Measurements from ENCODE around the gene IL24. TPM values are rescaled to one million over a fixed set of nuclear protein-coding genes. Genes with fewer than 3 reads are reported as not detected.
"Not testable (repeated sequence)": the region's sequence is repeated elsewhere in the genome, so short reads cannot be mapped to it uniquely, and the experiment has no call there.

IL24 gene
- total RNA-seq, 1 donor from 2014 or later = not detected

DNA sequence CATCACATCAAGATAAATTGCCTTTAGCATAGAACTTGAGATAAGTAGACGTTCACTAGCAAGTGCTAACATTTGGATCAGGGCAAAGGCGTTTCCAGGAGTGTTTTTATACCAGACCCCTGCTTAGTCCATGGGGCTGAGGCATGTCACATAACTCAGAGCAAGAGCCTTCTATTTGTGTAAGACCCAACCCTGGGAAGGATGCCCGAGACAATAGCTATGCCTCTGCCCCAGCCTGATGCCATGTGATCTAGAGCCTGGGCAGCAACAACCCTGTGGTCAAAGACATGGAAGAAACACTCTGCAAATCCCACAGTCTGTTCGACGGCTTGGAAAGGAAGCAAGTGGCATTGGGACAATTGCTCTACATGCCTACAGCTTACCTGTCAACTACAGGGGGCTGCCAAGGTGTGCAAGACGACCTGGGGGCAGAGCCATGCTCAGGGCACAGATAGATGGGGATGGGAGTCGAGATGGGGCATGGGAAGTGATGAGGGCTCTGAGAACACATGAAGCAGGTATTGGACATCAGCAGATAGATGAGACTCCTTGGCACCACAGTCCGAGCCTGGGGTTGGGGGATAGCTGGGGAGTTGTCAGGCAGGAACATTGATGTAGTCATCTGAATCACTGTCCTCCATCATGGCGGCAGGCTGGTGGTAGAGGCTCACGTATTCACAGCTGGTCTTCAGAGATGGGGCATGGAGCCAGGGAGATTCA, 7.3 kb downstream of the IL24 start:
- no peak for DNase-seq

DNA sequence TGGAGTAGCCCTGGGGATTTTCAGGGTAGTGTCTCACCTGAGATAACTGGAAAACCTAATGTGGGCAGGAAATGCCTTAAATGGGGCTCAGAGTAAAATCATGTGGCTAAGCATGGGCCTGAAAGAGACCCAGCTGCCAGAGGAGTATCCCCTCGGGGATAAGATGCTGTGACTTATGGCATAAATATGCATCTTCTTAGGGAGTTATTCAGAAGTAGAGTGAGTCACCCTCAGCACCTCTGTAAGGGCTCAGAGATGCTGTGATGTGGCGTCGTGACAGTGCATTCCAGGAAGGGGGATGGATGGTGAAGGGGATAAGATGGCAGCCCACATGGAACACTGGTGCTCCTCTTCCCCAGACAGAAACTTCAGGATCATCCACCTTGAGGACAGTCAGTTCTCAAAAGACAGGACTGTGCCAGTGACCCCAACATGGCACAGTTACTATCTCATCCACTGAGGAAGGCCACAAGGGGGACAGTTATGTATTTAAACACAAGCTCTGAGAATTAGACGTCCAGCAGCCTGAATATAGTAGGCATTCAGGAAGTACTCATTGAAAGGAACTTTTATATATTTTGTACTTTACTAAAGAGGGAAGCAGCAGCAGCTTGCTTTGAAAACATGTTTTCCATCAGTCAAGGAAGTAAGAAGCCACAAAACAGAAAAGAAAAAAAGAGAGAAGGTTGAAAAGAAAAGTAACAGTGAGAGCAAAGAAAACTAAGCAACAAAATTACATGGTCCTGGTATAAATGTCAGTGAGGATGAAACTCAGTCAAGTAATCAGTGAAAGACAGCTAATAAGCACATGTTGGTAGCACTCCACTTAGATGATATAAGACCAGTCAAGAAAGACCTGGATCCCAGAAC, 8.3 kb downstream of the IL24 start:
- no peak for DNase-seq

DNA sequence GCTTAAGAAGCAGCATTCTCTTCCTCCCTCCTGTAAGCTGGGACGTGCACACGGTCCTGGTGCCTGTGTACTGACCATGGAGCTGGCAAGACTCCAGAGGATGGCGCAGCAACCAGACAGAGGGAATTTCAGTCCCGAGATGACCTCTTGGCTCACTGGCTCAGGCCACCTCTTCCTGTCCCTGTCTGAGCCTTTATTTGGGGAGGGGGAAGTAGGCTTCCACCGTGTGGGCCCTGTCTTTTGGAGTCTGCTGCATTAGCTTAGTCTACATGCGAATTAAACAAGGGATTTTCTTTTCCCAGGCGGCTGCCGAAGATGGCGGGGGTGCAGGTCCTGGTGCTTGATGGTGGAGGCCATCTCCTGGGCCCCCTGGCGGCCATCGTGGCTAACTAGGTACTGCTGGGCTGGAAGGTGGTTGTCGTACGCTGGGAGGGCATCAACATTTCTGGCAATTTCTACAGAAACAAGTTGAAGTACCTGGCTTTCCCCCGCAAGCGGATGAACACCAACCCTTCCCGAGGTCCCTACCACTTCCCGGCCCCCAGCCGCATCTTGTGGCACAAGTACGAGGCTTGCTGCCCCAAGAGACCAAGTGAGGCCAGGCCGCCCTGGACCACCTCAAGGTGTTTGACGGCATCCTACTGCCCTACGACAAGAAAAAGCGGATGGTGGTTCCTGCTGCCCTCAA, 10.2 kb downstream of the IL24 start:
- DNase-seq = no peak

DNA sequence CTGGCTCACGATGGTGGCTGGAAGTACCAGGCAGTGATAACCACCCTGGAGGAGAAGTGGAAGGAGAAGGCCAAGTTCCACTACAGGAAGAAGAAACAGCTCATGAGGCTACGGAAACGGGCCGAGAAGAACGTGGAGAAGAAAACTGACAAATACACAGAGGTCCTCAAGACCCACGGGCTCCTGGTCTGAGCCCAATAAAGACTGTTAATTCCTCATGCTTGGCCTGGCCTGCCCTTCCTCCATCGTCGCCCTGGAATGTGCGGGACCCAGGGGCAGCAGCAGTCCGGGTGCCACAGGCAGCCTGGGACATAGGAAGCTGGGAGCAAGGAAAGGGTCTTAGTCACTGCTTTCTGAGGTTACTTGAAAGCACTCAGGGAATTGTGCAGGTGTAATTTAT, 10.8 kb downstream of the IL24 start:
- no peak for DNase-seq

DNA sequence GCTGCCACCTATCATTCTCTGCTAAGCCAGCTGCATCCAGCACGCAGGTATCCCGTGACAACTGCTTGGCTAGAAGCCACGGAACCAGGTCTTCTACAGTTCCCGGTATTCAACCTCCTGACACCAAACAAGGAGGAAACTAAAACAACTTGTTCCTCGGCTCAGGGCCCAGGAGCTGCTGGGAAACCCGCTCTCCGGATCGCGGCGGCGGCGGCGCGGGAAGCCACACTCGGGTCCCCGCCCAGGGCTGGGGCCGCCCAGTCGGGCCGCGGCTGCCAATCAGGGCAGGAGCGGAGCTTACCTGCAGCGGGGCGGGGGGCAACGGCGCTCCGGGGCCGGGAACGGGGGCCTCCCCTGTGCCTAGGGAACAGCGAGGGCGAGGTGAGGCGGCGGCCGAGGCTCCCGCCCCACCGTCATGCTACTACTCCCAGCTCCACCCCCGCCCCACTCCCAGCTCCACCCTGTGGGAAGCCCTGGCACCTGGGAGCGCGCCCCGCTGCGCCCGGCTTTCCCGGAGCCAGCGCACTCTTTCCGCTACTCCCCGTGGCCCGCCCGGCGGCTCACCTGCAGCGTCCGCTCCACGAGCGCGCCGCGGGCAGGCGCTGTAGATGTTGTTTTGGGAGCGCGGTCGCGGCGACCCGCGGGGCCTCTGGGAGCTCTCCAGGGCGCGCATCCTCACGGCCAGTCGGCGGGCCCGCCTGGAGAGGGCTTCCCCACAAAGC, 12.1 kb downstream of the IL24 start:
- peak; percentile 77 for DNase-seq

DNA sequence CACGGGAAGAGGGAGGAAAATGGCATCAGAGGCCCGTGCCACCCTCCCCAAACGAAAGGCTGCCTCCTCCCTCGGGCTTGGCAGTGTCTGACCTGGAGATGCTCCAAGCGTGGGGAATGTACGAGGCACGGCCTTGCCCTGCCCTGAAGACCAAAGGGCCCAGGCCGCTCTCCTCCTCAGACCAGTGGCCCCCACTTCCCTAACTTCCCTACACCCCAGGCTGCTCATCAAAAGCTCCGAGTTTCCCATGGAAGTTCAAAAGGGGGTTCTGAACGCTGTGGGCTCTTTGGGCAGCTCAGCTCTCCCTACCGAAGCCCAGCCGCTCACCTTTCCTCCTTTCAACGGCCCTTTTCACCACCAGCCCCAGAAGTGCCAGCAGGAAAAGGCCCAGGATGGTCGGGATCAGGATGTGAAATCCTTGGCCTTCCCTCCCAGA, 12.7 kb downstream of the IL24 start:
- no peak for DNase-seq

DNA sequence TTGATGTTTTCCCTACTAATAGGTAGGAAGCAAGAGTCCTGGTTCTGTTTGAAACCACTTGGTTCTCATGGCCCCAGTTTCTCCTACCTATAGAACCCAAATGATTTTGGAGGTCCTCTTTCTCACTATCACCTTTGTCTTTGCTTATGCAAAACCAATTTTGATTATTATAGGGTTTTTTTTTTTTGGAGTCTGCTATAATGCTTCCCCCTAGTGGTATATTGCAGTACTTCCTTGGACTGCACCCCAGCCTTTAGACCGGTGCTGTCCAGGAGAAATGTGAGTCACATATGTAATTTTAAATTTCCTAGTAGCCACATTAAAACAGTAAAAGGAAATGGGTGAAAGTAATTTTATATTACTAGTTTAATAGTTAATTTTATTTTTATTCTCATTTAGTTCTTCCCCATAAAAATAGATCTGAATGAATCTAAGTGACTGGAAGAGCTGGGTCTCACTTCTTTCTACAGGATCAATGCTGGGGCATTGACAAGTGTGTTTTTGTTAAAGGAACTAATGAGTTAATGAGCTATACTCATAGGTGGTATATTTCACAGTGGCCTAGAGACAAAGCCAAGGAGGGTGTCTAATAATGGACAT, 13.9 kb downstream of the IL24 start:
- peak; percentile 72 for DNase-seq

DNA sequence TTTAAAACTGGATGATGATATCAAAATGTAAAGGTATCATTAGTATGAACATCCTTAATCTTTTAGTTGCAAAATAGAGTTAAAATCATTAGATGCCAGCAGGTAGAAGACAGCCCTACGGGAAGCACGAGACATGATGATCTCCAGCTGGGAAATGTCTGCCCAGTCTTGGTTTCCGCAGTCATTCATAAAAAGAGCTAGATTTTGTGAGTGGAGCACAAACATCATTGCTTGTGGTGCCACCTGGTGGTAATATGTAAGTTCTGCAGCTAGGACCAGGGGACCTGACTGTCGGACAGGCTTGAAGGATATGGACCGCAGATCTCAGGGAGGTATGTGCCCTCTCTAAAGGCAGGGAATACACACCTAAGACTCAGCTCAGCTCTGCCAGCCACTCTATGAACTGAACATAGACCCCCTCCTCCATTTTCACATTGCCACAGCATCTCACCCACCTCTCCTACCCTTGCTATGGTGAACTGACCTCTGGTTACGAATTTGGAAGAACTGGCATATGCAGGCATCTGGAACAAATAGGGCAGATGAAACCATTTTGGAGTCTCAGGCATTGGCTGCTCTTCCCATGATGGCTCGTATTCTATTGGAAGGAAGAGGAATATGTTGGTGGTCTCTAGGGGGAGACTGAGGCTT, 15.3 kb downstream of the IL24 start:
- DNase-seq = peak; percentile 92

DNA sequence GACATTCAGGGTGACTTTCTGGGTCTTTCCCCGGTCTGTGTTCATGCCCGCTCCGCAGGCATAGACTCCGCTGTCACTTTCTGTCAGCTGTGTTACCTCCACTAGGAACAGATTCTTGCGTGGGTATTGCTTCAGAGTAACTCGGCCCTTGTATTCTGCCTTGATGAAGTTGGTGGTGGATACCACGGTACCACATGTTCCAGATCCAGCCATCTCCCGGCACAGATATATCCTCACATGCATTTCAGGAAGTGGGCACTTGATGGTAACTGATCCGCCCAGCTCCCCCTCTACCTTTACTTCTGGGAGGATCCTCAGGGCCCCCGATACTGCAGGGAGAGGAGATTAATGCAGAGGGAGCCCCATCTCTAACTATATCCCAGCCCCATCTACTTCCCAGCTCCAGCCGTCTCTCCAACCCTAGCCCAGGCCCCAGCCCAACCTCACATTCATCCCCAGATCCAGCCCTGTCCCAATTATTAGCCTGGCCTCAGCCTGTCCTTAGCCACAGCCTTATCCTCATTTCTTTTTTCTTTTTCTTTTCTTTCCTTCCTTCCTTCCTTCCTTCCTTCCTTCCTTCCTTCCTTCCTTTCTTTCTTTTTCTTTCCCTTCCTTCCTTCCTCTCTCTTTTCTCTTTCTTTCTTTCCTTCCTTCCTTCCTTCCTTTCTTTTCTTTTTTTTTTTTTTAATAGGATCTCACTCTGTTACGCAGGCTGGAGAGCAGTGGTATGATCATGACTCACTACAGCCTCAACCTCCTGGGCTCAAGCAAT, 16.7 kb downstream of the IL24 start:
- no peak for DNase-seq

DNA sequence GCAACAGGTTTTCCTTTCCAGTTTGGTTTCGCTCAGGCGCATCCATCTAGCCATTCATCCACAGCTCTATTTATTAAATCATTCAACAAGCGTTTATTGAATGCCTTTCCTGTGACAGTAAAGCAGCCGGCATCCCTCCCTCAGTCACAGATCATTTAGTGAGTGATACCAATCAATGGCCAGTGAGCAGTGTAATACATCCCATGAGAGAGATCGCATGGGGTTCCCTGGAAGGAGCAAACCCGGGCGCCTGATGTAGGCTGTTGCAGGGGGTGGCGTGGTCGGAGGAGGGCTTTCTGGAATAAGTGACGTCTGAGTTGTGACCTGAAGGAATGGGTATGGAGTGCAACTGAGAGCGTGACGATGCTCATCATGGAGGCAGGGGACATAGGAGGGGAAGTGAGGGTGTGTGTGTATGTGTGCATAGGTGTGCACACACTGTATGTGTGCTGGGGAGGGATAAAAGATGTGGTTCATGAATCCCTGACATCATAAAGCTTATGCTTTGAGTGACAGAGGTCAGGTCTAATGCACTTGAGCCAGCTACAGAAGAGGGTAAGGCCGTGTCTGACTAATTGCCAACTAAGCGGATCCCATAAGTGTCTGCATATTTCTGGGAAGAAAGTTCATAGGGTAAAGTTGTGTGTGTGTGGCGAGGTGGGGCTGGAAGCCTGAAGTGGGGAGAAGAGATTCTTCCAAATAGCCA, 17.9 kb downstream of the IL24 start:
- DNase-seq = no peak

DNA sequence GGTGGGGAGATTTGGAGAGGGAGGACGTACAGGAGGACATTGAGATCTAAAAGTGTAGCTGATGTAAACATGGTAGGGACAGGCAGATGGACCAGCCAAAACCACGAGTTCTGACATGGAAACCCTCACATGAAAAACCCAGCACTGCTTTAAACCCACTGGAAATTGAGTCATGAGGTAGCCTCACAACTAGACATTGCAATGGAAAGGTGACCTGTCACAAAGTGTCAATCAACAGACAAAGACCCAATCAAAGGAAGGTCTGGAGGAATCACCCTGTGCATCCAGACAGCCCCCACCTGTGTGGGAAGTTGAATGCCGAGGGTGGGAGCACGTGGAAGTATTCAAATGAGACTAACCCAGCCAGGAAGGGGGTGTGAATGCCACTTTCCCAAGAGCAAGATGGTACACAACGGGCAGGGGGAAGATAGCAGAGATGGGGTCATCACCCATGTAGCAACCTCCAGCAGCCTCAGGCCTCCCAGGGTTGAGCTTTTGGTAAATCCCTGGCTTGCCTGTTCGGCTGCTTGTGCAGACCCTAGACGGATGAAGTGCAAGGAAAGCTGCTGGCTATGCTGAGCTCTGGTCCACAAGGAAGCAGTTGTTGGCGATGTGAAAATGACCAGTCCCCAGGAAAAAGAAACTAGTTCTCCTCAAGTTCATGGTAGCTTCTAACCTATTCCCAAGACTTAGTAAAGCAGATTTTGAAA, 18.9 kb downstream of the IL24 start:
- no peak for DNase-seq

DNA sequence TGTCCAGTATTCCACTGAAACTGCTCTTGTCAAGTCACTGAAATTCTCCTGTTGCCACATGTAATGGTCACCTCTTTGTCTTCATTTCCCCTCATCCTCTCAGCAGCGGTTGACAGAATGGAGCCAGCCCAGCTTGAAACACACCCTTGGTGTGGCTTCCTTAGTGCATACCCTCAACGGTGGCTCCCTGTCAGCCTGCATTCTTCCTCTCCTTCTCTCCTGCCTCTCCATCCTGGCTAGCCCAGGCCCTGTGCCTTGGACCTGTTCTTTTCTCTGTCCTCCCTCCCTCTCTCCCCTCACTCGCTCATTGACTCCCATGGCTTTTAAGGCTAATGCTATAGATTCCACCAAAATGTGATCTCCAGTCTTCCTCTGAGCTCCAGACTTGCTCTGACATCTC, 20.8 kb downstream of the IL24 start:
- DNase-seq = no peak

DNA sequence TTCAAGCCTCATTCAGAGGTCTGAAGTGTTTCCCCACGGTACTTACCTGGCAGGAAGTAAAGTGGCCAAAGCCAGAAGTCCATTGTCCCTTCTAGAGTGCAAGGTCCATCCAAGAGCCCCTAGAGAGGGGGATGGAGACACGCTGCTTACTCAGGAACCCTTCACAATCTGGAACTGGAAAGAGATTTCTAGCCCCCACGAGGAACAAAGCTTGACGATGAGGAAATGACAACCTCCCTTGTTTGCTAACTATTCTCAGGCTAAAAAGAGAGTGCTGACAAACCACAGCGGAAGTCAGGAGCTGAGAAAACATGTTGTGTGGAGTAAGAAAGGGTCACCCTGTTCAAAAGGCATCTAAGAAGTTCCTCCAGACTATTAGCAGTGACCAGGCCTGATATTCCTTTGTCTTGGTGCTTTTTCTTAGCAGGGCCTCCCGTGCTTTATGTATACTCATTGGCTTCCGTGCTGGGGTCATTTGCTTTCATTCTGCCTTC, 24.6 kb downstream of the IL24 start, which contains the start of gene FCMR:
FCMR (minus strand) TSS at position 170 of the 494 bp plus-strand sequence; CDS start at position 83, 87 bp downstream.
- no peak for DNase-seq

DNA sequence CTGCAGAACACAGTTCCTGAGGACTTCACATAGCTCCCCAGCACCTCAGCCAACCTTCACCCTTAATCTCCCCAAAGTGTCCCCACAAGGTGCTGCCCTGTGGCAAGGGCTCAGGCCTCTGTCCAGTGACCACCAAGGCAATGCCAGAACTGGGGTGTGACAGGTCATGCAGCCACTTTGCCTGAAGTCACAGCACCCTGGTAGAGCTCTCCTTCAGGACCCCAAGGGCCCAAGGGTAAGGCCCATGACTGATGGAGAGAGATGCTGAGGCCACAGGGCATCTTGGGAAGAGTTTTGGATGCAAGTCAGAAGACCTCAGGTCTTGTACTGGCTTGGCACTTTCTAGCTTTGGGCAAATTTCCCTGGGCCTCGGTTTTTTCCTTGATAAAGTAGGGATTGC, 25.3 kb downstream of the IL24 start:
- DNase-seq = no peak

DNA sequence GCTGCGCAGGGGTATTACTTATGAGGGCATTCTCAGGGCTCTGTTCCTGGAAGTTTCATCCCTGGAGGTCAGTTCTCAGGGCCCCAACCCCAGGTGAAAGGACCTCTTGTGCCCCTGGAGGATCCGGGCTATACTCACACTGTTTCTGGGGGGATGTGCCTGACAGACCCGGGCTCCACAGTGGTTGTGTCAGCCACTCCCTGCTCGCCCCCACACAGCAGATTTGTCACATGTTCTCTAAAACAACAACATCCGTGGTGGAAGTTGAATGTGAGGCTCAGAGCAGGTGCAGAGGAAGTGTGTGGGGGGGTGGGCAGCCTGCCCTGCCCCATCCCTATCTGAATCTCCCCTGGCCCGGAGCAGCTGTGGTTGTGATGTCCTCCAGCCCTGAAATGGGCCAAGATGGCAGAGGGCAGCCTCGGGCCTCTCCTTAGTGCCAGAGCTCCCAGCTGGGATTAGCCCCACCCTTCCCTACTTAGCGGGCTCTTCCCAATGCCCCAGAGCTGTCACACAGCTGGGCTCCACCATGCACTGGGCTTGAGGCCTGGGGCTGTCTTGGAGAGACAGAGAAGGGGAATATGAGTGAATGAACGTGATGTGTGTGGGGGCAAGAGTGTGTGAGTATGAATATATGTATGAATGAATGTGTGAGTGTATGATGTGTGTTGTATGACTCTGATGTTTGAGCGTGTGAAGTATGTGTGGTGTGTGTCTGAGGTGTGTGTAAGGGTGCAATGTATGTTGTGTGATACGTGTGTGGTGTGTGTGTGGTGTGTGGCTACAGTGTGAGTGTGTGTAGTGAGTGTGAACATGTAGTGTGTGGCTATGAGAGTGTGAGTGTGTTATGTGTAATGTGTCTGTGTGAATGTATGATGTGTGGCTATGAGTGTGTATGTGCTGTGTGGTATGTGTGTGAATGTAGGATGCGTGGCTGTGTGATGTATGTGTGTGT, 26.0 kb downstream of the IL24 start:
- DNase-seq = no peak

DNA sequence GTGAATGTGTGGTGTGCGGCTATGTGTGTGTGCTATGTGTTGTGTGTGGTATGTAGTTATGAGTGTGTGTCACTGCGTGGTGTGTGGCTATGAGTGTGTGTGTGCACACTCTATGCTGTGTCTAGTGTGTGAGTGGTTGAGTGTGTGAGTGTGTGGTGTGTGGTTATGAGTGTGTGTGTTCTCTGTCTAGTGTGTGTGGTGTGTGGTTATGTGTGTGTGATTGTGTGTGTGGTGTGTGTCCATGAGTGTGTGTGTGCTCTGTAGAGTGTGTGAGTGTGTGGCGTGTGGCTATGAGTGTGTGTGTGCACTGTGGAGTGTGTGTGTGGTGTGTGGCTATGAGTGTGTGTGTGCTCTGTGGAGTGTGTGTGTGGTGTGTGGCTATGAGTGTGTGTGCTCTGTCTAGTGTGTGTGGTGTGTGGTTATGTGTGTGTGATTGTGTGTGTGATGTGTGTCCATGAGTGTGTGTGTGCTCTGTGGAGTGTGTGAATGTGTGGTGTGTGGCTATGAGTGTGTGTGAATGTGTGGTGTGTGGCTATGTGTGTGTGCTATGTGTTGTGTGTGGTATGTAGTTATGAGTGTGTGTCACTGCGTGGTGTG, 26.8 kb downstream of the IL24 start:
- DNase-seq = not testable (repeated sequence)

DNA sequence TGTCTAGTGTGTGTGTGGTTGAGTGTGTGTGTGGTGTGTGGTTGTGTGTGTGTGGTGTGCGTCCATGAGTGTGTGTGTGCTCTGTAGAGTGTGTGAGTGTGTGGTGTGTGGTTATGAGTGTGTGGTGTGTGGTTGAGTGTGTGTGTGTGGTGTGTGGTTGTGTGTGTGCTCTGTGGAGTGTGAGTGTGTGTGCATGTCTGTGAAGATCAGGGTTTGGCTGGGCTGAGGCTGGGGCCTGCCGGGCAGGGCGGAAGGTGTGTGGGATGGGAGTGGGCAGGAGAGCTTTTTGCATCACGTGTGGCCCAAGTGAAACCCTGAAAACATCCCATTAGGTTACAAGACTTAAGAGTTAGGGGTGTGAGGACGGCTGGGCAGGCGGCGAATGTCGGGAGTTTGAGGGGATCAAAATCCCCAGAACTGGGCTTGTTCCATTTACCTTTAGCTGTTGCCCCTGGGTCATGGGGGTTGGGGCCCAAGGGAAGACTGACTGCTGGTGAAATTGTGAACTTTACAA, 27.4 kb downstream of the IL24 start:
- no peak for DNase-seq

All from tongue (tissue), 2 donors.